ENCODE measurements around the gene POMT1.

Gene POMT1

GRCh38 chr9:131459056-131459455 is 43.7 kb upstream of the POMT1 start:
- TF ChIP-seq OSR1 (CRISPR knock-in tag; IDR thresholded peaks at IDR 0.05) (no peak), TCF4 (CRISPR knock-in tag; IDR thresholded peaks at IDR 0.05; ENCODE audit: borderline replicate concordance) (no peak), ARNTL (CRISPR knock-in tag; IDR thresholded peaks at IDR 0.05; ENCODE audit: borderline replicate concordance, low read depth) (no peak), CSDC2 (CRISPR knock-in tag; IDR thresholded peaks at IDR 0.05) (no peak), GLIS3 (CRISPR knock-in tag; IDR thresholded peaks at IDR 0.05) (no peak), RARB (CRISPR knock-in tag; IDR thresholded peaks at IDR 0.05) (no peak), ZNF565 (CRISPR knock-in tag; conservative IDR thresholded peaks at IDR 0.05; ENCODE audit: low read depth) (no peak), ISL1 (CRISPR knock-in tag; IDR thresholded peaks at IDR 0.05) (no peak), ESRRG (CRISPR knock-in tag; IDR thresholded peaks at IDR 0.05) (no peak), ZFP30 (CRISPR knock-in tag; IDR thresholded peaks at IDR 0.05) (no peak), SNAI2 (CRISPR knock-in tag; IDR thresholded peaks at IDR 0.05) (no peak), PATZ1 (CRISPR knock-in tag; IDR thresholded peaks at IDR 0.05; ENCODE audit: borderline replicate concordance) (no peak), PPARA (CRISPR knock-in tag; IDR thresholded peaks at IDR 0.05; ENCODE audit: borderline replicate concordance) (no peak), ZNF70 (CRISPR knock-in tag; IDR thresholded peaks at IDR 0.05) (no peak)
- TF ChIP-seq, protein P1, sequence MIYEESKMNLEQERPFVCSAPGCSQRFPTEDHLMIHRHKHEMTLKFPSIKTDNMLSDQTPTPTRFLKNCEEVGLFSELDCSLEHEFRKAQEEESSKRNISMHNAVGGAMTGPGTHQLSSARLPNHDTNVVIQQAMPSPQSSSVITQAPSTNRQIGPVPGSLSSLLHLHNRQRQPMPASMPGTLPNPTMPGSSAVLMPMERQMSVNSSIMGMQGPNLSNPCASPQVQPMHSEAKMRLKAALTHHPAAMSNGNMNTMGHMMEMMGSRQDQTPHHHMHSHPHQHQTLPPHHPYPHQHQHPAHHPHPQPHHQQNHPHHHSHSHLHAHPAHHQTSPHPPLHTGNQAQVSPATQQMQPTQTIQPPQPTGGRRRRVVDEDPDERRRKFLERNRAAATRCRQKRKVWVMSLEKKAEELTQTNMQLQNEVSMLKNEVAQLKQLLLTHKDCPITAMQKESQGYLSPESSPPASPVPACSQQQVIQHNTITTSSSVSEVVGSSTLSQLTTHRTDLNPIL (CRISPR knock-in tag; IDR thresholded peaks at IDR 0.05; ENCODE audit: low read depth): no peak
- TF ChIP-seq, protein P2, sequence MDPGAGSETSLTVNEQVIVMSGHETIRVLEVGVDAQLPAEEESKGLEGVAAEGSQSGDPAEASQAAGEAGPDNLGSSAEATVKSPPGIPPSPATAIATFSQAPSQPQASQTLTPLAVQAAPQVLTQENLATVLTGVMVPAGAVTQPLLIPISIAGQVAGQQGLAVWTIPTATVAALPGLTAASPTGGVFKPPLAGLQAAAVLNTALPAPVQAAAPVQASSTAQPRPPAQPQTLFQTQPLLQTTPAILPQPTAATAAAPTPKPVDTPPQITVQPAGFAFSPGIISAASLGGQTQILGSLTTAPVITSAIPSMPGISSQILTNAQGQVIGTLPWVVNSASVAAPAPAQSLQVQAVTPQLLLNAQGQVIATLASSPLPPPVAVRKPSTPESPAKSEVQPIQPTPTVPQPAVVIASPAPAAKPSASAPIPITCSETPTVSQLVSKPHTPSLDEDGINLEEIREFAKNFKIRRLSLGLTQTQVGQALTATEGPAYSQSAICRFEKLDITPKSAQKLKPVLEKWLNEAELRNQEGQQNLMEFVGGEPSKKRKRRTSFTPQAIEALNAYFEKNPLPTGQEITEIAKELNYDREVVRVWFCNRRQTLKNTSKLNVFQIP (CRISPR knock-in tag; IDR thresholded peaks at IDR 0.05; ENCODE audit: borderline replicate concordance, low read depth): no peak
- TF ChIP-seq, protein P3, sequence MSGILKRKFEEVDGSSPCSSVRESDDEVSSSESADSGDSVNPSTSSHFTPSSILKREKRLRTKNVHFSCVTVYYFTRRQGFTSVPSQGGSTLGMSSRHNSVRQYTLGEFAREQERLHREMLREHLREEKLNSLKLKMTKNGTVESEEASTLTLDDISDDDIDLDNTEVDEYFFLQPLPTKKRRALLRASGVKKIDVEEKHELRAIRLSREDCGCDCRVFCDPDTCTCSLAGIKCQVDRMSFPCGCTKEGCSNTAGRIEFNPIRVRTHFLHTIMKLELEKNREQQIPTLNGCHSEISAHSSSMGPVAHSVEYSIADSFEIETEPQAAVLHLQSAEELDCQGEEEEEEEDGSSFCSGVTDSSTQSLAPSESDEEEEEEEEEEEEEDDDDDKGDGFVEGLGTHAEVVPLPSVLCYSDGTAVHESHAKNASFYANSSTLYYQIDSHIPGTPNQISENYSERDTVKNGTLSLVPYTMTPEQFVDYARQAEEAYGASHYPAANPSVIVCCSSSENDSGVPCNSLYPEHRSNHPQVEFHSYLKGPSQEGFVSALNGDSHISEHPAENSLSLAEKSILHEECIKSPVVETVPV (CRISPR knock-in tag; IDR thresholded peaks at IDR 0.05): no peak
- ATAC-seq: no peak

GRCh38 chr9:131461166-131461565 is 41.6 kb upstream of the POMT1 start:
- TF ChIP-seq CSDC2 (CRISPR knock-in tag; IDR thresholded peaks at IDR 0.05): no peak
- TF ChIP-seq, protein P1 (CRISPR knock-in tag; IDR thresholded peaks at IDR 0.05; ENCODE audit: low read depth): no peak
- TF ChIP-seq, protein P3 (CRISPR knock-in tag; IDR thresholded peaks at IDR 0.05): no peak
- no peak for TF ChIP-seq TOX (CRISPR knock-in tag; IDR thresholded peaks at IDR 0.05; ENCODE audit: borderline replicate concordance)
- no peak for TF ChIP-seq ZNF8 (CRISPR knock-in tag; IDR thresholded peaks at IDR 0.05)
- no peak for TF ChIP-seq ARNTL (CRISPR knock-in tag; IDR thresholded peaks at IDR 0.05; ENCODE audit: borderline replicate concordance, low read depth)
- TF ChIP-seq ZFP30 (CRISPR knock-in tag; IDR thresholded peaks at IDR 0.05): no peak
- TF ChIP-seq TCF4 (CRISPR knock-in tag; IDR thresholded peaks at IDR 0.05; ENCODE audit: borderline replicate concordance): no peak
- TF ChIP-seq ZNF70 (CRISPR knock-in tag; IDR thresholded peaks at IDR 0.05): no peak
- no peak for TF ChIP-seq OSR1 (CRISPR knock-in tag; IDR thresholded peaks at IDR 0.05)
- no peak for TF ChIP-seq ISL1 (CRISPR knock-in tag; IDR thresholded peaks at IDR 0.05)
- no peak for TF ChIP-seq ZFP3 (CRISPR knock-in tag; IDR thresholded peaks at IDR 0.05)
- TF ChIP-seq ESRRG (CRISPR knock-in tag; IDR thresholded peaks at IDR 0.05): no peak
- no peak for TF ChIP-seq BACH2 (CRISPR knock-in tag; IDR thresholded peaks at IDR 0.05; ENCODE audit: borderline replicate concordance)
- no peak for TF ChIP-seq SNAI2 (CRISPR knock-in tag; IDR thresholded peaks at IDR 0.05)
- no peak for ATAC-seq
